Keratinocyte (primary cell): ENCODE data around the gene PELI1. TPM values are rescaled to one million over a fixed set of nuclear protein-coding genes. Genes with fewer than 3 reads are reported as not detected.

Experiments used
- DNase-seq: peaks from one replicate; pipeline ENCODE4 v3.0.0-alpha.2; 2011; ENCODE audit warnings: low read depth, missing footprints, low spot score
- FAIRE-seq: peaks from 2 replicates; lab custom pipeline; 2011; peaks lifted over from hg19 to GRCh38; lab: Jason Lieb, UNC
- H2AFZ ChIP-seq: 2 replicates; pipeline ENCODE4 v1.6.0; 2012; ENCODE audit warnings: low read length, control low read depth, inconsistent platforms; ENCODE audit not compliant: control insufficient read depth
- H3K27ac ChIP-seq: 2 replicates; pipeline ENCODE4 v1.5.1; 2011; ENCODE audit warnings: low read length; ENCODE audit not compliant: control insufficient read depth, insufficient read depth
- H3K27me3 ChIP-seq: 3 replicates; pipeline ENCODE4 v1.6.0; 2011; ENCODE audit warnings: low read length; ENCODE audit not compliant: control insufficient read depth, insufficient read depth; ENCODE audit errors: extremely low read depth
- H3K36me3 ChIP-seq, 2 experiments: 2 replicates in 1 of 2; 3 replicates in 1 of 2; pipeline ENCODE4 v1.5.1; 2011; ENCODE audit warnings: low read length in 2 of 2, mild to moderate bottlenecking in 1 of 2; ENCODE audit not compliant: control insufficient read depth in 2 of 2, insufficient read depth in 2 of 2; ENCODE audit errors: extremely low read depth in 1 of 2
- H3K4me1 ChIP-seq: 3 replicates; pipeline ENCODE4 v1.5.1; 2011; ENCODE audit warnings: low read length; ENCODE audit not compliant: control insufficient read depth, insufficient read depth; ENCODE audit errors: extremely low read depth
- H3K4me2 ChIP-seq: 3 replicates; pipeline ENCODE4 v1.6.0; 2011; ENCODE audit warnings: low read depth, low read length; ENCODE audit not compliant: control insufficient read depth, insufficient read depth; ENCODE audit errors: extremely low read depth
- H3K4me3 ChIP-seq, 3 experiments: fragments of 200-600 bp in 1 of 3; sonication (generic) in 1 of 3; 2 replicates in 2 of 3; 3 replicates in 1 of 3; pipeline ENCODE4 v1.5.1; 2011 to 2016; ENCODE audit warnings: low read length in 3 of 3, mild to moderate bottlenecking in 3 of 3, control low read depth in 2 of 3, inconsistent platforms in 1 of 3, low read depth in 1 of 3, mixed read lengths in 1 of 3, mixed run types in 1 of 3, moderate library complexity in 1 of 3; ENCODE audit not compliant: control insufficient read depth in 2 of 3, insufficient read depth in 2 of 3; ENCODE audit errors: extremely low read depth in 1 of 3
- H3K79me2 ChIP-seq: 2 replicates; pipeline ENCODE4 v1.6.0; 2012; ENCODE audit warnings: low read length; ENCODE audit not compliant: control insufficient read depth, insufficient read depth
- H3K9ac ChIP-seq: 3 replicates; pipeline ENCODE4 v1.6.0; 2011; ENCODE audit warnings: low read length; ENCODE audit not compliant: control insufficient read depth, insufficient read depth; ENCODE audit errors: extremely low read depth
- H3K9me1 ChIP-seq: 3 replicates; pipeline ENCODE4 v1.6.0; 2011; ENCODE audit warnings: low read length; ENCODE audit not compliant: control insufficient read depth, insufficient read depth; ENCODE audit errors: extremely low read depth
- H3K9me3 ChIP-seq: 2 replicates; pipeline ENCODE4 v1.5.1; 2012; ENCODE audit warnings: low read depth, low read length; ENCODE audit not compliant: control insufficient read depth
- H4K20me1 ChIP-seq: 3 replicates; pipeline ENCODE4 v1.6.0; 2011; ENCODE audit warnings: low read length; ENCODE audit not compliant: control insufficient read depth, insufficient read depth; ENCODE audit errors: extremely low read depth
- CTCF ChIP-seq, 3 experiments: IDR thresholded peaks in 1 of 3; conservative IDR thresholded peaks in 1 of 3; optimal IDR thresholded peaks in 1 of 3; 2 replicates in 2 of 3; 3 replicates in 1 of 3; pipeline versions ENCODE3 to v1.5.1; 2011; ENCODE audit warnings: low read length in 3 of 3, mild to moderate bottlenecking in 3 of 3, moderate library complexity in 2 of 3, control low read depth in 1 of 3, inconsistent platforms in 1 of 3; ENCODE audit not compliant: insufficient read depth in 2 of 3; ENCODE audit errors: extremely low read depth in 1 of 3
- EZH2 ChIP-seq: IDR thresholded peaks from one replicate; pipeline ENCODE4 v1.6.1; 2012; ENCODE audit warnings: inconsistent platforms, mild to moderate bottlenecking, low read length, moderate library complexity
- dilution Hi-C: fragments of 300-500 bp; cut with MboI; formaldehyde crosslinking; loops from one replicate; pipeline ENCODE4 v1.7.0; 2020; ENCODE audit warnings: low sequenced_read_pairs; ENCODE audit not compliant: extremely low pct_ligation_motif_present
- polyA plus RNA-seq, 5 experiments: library from polyadenylated mRNA; depleted of rRNA in 3 of 5; stranded (reverse) in 3 of 5; stranded (forward) in 1 of 5; unstranded in 1 of 5; fragments of >200 nt; gene quantifications; 1 replicate in 1 of 5; 2 replicates in 3 of 5; 3 replicates in 1 of 5; pipeline versions ENCODE4 v1.2.1 to v1.2.3, GENCODE V29; 2011 to 2012; ENCODE audit warnings: missing spikeins in 2 of 5, low read depth in 1 of 5, low replicate concordance in 1 of 5

The PELI1 gene
- polyA plus RNA-seq, 1 donor (not counting 4 experiments of a cell fraction or from before 2014, with no cell fraction given), result 21.2 TPM

DNA sequence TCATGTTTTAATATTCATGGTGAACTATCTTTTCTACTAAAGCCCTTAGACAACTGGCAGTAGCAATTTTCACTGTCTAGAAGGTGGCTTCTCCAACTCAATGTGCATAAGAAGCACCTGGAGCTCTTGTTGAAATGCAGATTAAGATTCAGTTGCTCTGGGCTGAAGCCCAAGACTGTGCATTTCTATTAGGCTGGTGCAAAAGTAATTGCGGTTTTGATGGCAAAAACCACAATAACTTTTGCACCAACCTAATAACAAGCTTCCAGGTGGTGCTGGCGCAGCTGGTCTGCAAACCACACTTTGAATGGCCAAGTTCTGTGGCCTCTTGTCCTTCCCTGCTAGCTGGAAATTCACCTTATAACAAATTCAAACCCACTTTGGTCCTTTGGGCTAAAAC lies 98.3 kb downstream of the PELI1 start:
- no peak for TF ChIP-seq CTCF (optimal IDR thresholded peaks at IDR 0.05 in 1 of 3, IDR thresholded peaks at IDR 0.05 in 1 of 3, conservative IDR thresholded peaks at IDR 0.05 in 1 of 3; ENCODE audit: extremely low read depth in 1 of 3, insufficient read depth in 2 of 3, low read length in 3 of 3)
- no peak for TF ChIP-seq EZH2
- no peak for FAIRE-seq
- Histone ChIP-seq H3K27ac (no peak overlapping the region), H3K36me3 (no peaks in the 10 kb centered on the region), H3K9me3 (no peaks in the 10 kb centered on the region), H3K9ac (no peak overlapping the region), H3K4me3 (no peak overlapping the region), H4K20me1 (no peaks in the 10 kb centered on the region), H3K4me2 (no peak overlapping the region), H3K27me3 (no peaks in the 10 kb centered on the region), H3K9me1 (no peaks in the 10 kb centered on the region), H3K4me1 (peaks cover 8% of the 10 kb centered on the region), H2AFZ (no peak overlapping the region), H3K79me2 (no peaks in the 10 kb centered on the region)
- dilution Hi-C loops, result no loop called here
- DNase-seq, result no peak

Other genes with a start within 250 kb of the PELI1 start
- 9.5 to 18.2 TPM (median 10.6 TPM) in 3 replicates for gene VPS54, start 125.0 kb downstream of the PELI1 start, polyA plus RNA-seq